Rectal smooth muscle tissue (tissue), 1 donor: ENCODE results near the gene RIPPLY3.
"Not testable (repeated sequence)": the region's sequence is repeated elsewhere in the genome, so short reads cannot be mapped to it uniquely, and the experiment has no call there.

Experiments used
- H3K27ac ChIP-seq: one replicate; pipeline ENCODE4 v1.7.0; 2013; ENCODE audit warnings: low read depth, low read length, inconsistent platforms
- H3K27me3 ChIP-seq: one replicate; pipeline ENCODE4 v1.7.0; 2013; ENCODE audit warnings: low read length; ENCODE audit not compliant: control insufficient read depth, insufficient read depth
- H3K36me3 ChIP-seq: one replicate; pipeline ENCODE4 v1.7.0; 2013; ENCODE audit warnings: low read length; ENCODE audit not compliant: control insufficient read depth, insufficient read depth
- H3K4me1 ChIP-seq: one replicate; pipeline ENCODE4 v1.7.0; 2013; ENCODE audit warnings: low read length; ENCODE audit not compliant: control insufficient read depth, insufficient read depth
- H3K4me3 ChIP-seq: one replicate; pipeline ENCODE4 v1.7.0; 2013; ENCODE audit warnings: low read length
- H3K9ac ChIP-seq: one replicate; pipeline ENCODE4 v1.7.0; 2013; ENCODE audit warnings: low read length

The RIPPLY3 gene

DNA sequence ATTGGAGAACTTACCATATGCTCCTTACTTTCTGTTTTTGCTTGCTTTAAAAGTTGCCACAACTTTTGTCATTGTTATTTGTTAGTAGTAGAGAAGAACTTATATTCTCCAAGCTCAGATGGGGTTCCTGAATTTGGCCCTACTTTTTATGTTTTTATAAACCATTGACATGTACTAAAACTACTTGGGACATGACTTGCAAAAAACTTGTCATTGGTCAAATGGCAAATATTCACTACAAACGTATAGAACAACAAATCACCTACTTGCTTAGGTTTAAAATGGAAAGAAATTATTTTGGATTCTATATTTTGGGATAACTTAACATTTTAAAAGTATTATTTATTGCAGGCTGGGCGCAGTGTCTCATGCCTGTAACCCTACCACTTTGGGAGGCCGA lies 33.7 kb downstream of the RIPPLY3 start:
- no peak overlapping the region for H3K4me3 ChIP-seq
- H3K9ac ChIP-seq: no peak overlapping the region
- H3K27ac ChIP-seq: no peak overlapping the region
- no peaks in the 10 kb centered on the region for H3K27me3 ChIP-seq
- no peaks in the 10 kb centered on the region for H3K4me1 ChIP-seq
- H3K36me3 ChIP-seq: no peaks in the 10 kb centered on the region

DNA sequence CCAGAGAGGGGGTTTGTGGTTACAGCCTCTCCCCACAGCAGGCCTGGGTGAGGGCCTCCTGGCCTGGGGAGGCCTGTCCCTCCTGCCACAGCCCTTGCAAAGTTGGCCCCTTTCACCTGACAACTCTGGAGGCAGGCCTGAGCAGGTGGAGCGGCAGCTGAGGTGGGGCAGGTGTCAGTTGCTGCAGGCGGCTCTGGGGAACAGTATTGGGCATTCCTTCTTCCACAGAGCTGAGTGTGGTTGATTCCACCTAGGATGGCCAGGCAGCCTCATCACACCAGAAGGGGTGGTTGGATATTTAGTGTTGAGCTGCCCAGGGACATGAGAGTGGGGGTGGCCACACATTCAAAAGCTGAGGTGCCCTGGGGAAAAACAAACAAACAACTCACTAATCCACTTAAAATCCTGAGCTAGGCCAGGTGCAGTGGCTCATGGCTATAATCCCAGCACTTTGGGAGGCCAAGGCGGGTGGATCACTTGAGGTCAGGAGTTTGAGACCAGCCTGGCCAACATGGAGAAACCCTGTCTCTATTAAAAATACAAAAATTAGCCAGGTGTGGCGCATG lies 35.3 kb downstream of the RIPPLY3 start:
- no peaks in the 10 kb centered on the region for H3K27me3 ChIP-seq
- no peak overlapping the region for H3K27ac ChIP-seq
- H3K4me1 ChIP-seq: no peaks in the 10 kb centered on the region
- no peak overlapping the region for H3K9ac ChIP-seq
- H3K36me3 ChIP-seq: no peaks in the 10 kb centered on the region
- no peak overlapping the region for H3K4me3 ChIP-seq

DNA sequence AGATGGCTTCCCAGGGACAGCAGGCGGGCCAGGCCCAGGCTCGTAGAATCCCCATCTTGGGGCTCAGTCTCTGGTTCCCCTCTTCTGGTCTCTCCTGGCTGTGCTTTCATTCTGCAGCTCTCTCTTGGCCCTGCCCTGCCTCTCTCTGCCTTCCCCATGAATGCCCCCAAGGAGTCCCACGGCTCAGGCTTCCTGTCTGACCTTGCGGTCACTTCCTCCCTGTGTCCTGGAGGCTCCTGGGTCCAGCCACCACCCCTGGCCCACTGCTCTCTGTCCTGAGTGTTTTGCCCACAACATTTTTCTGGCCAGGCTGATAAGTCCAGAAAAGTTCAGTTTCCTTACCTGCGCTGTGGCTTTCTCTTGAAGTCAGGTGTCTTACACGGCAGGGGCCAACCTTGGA lies 37.3 kb downstream of the RIPPLY3 start:
- no peak overlapping the region for H3K4me3 ChIP-seq
- no peak overlapping the region for H3K9ac ChIP-seq
- H3K4me1 ChIP-seq: no peaks in the 10 kb centered on the region
- H3K27me3 ChIP-seq: no peaks in the 10 kb centered on the region
- no peaks in the 10 kb centered on the region for H3K36me3 ChIP-seq
- H3K27ac ChIP-seq: no peak overlapping the region

DNA sequence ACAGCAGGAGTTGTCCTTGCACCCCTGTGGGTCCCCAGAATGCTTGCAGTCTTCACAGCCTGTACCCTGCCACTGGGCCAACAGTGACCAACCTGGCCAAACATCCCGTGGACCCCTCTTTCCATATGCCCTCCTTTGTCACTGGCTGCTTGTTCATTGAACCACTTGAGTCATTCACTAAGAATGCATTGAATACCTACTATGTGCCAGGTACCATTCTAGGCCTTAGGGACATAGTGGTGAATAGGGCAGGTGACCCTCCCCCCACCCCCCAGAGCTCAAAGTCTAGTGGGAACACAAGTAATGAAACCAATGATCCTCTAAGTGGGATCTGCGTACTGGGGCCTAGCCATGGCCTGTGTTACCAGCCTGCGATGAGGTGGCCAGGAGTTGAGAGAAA lies 38.1 kb downstream of the RIPPLY3 start:
- no peaks in the 10 kb centered on the region for H3K36me3 ChIP-seq
- no peaks in the 10 kb centered on the region for H3K27me3 ChIP-seq
- H3K9ac ChIP-seq: no peak overlapping the region
- H3K27ac ChIP-seq: no peak overlapping the region
- no peak overlapping the region for H3K4me3 ChIP-seq
- no peaks in the 10 kb centered on the region for H3K4me1 ChIP-seq

DNA sequence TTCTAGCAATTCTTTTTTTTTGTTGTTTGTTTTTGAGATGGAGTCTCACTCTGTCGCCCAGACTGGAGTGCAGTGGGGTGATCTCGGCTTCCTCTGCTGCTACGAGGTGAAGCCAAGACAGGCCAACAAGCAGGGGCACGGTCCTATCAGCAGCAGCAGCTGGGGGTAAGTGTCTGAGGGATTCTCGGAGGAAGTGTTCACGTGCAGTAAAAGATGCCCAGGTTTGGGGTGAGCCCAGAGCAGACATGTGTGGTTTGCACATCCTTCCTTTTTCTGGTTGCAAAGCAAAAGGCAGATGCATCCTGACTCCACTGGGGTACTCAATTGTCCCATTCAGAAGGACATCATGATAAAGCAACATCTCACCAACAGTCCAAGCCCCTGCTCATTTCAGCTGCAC lies 38.6 kb downstream of the RIPPLY3 start:
- Histone ChIP-seq H3K36me3 (no peaks in the 10 kb centered on the region), H3K27me3 (no peaks in the 10 kb centered on the region), H3K27ac (no peak overlapping the region), H3K9ac (no peak overlapping the region), H3K4me3 (no peak overlapping the region), H3K4me1 (no peaks in the 10 kb centered on the region)

DNA sequence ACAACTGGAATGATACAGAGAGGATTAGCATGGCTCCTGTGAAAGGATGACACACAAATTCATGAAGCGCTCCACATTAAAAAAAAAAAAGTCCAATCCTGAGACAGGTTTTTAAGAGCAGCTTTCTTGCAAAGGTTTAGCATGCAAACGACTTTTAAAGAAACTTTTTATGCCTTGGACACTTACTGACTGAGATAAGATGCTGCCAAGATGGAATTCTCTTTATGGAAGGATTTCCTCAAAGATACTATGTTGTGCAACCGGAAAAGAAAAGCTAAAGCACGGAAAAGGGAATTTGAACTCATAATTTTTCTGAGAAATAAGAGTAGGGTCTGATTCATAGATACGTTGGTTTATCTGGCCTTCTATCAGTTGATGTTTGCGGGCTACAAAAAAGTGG lies 39.1 kb downstream of the RIPPLY3 start:
- no peaks in the 10 kb centered on the region for H3K4me1 ChIP-seq
- H3K27ac ChIP-seq: no peak overlapping the region
- H3K4me3 ChIP-seq: no peak overlapping the region
- H3K9ac ChIP-seq: no peak overlapping the region
- H3K27me3 ChIP-seq: no peaks in the 10 kb centered on the region
- no peaks in the 10 kb centered on the region for H3K36me3 ChIP-seq

DNA sequence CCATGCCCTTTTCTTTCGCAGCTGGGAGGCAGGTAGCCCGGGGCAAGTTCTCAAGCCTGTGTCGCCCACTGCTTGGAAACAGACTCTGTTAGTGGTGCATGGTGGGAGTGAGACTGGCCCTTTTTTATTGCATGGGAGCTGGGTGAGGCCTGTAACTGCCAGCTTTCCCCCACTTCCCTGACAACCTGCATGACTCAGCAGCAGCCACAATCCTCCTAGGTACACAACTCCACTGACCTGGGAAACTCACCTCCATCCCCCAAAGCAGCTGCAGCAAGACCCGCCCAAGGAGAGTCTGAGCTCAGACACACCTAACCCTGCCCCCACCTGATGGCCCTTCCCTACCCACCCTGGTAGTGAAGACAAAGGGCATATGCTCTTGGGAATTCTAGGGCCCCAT lies 40.6 kb downstream of the RIPPLY3 start:
- Histone ChIP-seq H3K27me3 (no peaks in the 10 kb centered on the region), H3K4me3 (no peak overlapping the region), H3K27ac (no peak overlapping the region), H3K4me1 (no peaks in the 10 kb centered on the region), H3K9ac (no peak overlapping the region), H3K36me3 (no peaks in the 10 kb centered on the region)

DNA sequence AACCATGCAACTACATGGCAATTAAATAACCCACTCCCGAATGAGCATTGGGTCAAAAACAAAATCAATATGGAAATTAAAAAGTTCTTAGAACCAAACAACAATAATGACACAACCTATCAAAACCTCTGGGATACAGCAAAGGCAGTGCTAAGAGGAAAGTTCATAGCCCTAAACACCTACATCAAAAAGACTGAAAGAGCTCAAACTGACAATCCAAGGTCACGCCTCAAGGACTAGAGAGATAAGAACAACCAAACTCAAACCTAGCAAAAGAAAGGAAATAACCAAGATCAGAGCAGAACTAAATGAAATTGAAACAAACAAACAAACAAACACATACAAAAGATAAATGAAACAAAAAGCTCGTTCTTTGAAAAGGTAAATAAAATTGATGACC lies 43.2 kb downstream of the RIPPLY3 start:
- H3K27ac ChIP-seq, H3K4me3 ChIP-seq, H3K36me3 ChIP-seq, H3K4me1 ChIP-seq, H3K9ac ChIP-seq, H3K27me3 ChIP-seq: not testable (repeated sequence)

DNA sequence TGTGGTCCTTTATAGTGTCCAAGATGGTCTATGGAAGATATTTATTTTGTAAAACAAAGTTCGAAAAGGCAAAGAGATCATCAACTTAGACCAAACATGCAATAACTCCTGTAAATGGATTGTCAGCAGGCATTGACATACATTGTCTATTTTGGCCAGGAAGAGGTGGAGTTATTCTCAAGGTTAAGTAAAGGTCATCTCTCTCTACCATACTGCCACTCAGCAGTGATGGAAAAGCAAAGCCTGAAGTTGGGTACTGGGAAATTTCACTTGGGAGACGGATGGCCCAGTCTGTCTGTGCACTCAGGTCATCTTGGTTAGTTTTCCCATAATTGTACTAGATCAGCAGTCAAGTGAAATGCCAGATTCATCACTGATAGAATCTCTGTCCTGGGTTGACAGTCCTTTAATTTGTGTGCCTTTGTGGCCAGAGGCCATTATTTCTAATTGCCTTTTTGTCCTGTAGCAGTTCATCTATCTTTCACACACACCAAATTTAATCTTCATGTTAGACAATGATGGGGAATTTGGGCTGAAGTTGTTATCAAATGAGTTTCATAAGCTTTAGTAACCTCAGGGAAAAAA lies 48.9 kb downstream of the RIPPLY3 start:
- H3K27ac ChIP-seq: no peak overlapping the region
- no peak overlapping the region for H3K4me3 ChIP-seq
- H3K9ac ChIP-seq: no peak overlapping the region
- H3K27me3 ChIP-seq: no peaks in the 10 kb centered on the region
- H3K4me1 ChIP-seq: peaks cover 5% of the 10 kb centered on the region
- H3K36me3 ChIP-seq: no peaks in the 10 kb centered on the region

DNA sequence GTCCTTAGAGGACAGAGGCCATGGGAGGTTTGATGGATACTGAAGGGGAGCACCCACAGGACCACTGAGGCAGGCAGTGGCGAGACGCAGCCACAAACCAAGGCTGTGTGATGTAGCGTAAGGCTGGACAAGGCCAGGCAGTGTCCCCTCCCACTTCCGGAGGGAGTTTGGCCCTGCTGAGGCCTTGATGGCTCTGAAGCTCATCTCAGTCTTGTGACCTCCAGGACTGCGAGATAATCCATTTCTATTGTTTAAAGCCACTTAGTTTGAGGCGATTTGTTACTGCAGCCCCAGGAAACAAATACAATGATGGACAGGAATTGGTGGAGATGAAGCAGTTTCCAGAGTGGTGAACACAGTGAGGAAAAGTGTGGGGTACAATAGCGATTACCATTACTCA lies 51.1 kb downstream of the RIPPLY3 start:
- H3K27me3 ChIP-seq: no peaks in the 10 kb centered on the region
- no peak overlapping the region for H3K27ac ChIP-seq
- H3K9ac ChIP-seq: no peak overlapping the region
- H3K4me3 ChIP-seq: no peak overlapping the region
- no peaks in the 10 kb centered on the region for H3K36me3 ChIP-seq
- H3K4me1 ChIP-seq: peaks cover 8% of the 10 kb centered on the region

DNA sequence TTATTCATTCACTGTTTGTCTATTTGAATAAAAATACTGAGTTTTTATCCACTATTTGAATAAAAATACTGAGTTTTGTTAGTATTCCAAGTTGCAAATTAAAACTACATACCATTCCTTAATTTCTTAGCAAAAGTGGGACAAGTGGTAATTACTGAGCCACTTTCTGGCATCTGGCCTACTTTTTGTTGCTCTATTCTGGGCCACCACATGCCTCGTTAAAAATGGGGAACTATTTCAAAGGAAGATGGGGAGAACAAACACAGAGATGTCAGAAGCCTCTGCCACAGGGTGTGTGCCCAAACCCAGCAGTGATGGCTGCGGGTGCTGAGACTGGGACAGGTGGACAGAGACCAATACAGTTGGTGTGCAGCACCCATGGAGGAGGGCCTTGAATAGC lies 51.8 kb downstream of the RIPPLY3 start:
- no peaks in the 10 kb centered on the region for H3K27me3 ChIP-seq
- peaks cover 8% of the 10 kb centered on the region for H3K4me1 ChIP-seq
- no peak overlapping the region for H3K27ac ChIP-seq
- no peak overlapping the region for H3K4me3 ChIP-seq
- H3K36me3 ChIP-seq: no peaks in the 10 kb centered on the region
- H3K9ac ChIP-seq: no peak overlapping the region

DNA sequence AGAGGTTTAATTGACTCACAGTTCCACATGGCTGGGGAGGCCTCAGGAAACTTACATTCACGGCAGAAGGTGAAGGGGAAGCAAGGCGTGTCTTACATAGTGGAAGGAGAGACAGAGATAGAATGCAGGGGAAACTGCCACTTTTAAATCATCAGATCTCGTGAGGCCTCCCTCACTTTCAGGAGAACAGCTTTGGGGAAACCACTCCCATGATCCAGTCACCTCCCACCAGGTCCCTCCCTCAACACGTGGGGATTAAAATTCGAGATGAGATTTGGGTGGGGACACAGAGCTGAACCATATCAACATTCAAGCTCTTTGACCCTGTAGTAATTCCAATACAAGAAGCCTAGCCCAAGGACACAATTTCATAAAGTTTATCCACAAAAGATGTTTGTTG lies 52.7 kb downstream of the RIPPLY3 start:
- Histone ChIP-seq H3K9ac (no peak overlapping the region), H3K36me3 (no peaks in the 10 kb centered on the region), H3K4me3 (no peak overlapping the region), H3K27ac (no peak overlapping the region), H3K4me1 (peaks cover 8% of the 10 kb centered on the region), H3K27me3 (no peaks in the 10 kb centered on the region)

DNA sequence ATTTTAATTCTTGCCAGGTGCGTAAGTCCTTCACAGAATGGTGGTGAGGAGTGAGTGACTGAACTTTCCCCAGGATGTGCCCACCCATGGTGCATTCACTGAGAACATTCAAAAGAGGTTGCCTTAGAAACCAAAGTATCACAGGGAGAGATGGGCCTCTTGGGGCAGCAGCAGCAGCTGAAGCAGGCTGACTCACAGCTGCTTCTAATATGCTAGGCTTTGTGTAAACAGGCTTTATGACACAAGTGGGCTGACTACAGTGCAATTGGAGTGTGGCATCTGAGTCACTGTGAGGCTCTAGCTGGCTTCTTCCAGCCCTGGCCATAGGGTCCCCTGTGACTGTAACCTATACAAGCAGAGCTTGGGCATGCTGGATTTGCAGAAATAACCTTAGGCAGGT lies 53.8 kb downstream of the RIPPLY3 start:
- Histone ChIP-seq H3K27me3 (no peaks in the 10 kb centered on the region), H3K36me3 (peaks cover 3% of the 10 kb centered on the region), H3K9ac (no peak overlapping the region), H3K4me3 (no peak overlapping the region), H3K4me1 (peaks cover 8% of the 10 kb centered on the region), H3K27ac (no peak overlapping the region)
